Subcutaneous adipose tissue (tissue), 4 donors: ENCODE data around the gene TNNC2. TPM values are rescaled to one million over a fixed set of nuclear protein-coding genes. Genes with fewer than 3 reads are reported as not detected.

Source experiments
- total RNA-seq, 4 donors: library from RNA; depleted of rRNA; stranded (reverse); fragments of >200 nt; gene quantifications; one replicate each; pipeline ENCODE4 v1.1.0, GENCODE V29; 2016
- TF ChIP-seq, protein P1 (sequence below): fragments of 450-650 bp; IDR thresholded peaks from one replicate; pipeline ENCODE4 v1.5.1; 2016; ENCODE audit warnings: low read depth, mild to moderate bottlenecking, control low read depth, antibody characterized with exemption, moderate library complexity

The TNNC2 gene
- total RNA-seq, 4 donors from 2014 or later = 2.3 to 3.1 (median 2.4) TPM; not detected in 1

DNA sequence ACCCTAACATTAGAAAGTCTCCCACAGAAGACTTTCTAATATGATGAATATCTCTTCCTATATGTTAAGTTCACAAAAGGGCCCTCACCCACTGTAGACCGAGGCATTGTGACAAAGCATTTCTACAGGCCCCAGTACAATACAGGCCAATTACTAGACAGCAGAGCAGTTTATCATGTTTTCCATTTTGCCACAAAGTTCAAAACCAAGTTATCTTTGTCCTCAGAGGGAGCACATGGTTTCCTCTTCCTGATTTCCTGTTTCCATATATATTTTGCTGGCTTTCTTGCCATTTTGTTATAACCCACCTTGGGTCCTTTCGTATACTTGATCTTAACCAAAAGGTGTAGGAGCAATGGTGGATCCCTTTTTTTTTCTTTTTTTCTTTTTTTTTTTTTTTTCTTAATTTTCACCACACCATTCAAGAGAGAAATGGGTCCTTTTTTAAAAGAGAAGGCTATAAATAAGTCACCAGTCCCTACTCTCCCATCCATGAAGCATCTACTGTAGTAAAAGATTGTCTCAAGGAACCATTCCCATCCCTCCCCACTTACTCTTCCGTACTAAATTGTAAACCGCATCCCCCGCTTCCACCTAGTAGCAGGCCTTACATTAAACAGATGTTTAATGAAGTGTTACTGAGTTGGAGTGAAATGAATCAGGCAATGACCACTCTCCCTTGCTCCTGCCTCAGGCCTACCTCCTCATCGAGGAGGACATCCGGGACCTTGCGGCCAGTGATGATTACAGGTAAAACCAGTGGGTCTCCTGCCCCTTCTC is 16.7 kb downstream of the TNNC2 start:
- TF ChIP-seq, protein P1, sequence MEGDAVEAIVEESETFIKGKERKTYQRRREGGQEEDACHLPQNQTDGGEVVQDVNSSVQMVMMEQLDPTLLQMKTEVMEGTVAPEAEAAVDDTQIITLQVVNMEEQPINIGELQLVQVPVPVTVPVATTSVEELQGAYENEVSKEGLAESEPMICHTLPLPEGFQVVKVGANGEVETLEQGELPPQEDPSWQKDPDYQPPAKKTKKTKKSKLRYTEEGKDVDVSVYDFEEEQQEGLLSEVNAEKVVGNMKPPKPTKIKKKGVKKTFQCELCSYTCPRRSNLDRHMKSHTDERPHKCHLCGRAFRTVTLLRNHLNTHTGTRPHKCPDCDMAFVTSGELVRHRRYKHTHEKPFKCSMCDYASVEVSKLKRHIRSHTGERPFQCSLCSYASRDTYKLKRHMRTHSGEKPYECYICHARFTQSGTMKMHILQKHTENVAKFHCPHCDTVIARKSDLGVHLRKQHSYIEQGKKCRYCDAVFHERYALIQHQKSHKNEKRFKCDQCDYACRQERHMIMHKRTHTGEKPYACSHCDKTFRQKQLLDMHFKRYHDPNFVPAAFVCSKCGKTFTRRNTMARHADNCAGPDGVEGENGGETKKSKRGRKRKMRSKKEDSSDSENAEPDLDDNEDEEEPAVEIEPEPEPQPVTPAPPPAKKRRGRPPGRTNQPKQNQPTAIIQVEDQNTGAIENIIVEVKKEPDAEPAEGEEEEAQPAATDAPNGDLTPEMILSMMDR = no peak

DNA sequence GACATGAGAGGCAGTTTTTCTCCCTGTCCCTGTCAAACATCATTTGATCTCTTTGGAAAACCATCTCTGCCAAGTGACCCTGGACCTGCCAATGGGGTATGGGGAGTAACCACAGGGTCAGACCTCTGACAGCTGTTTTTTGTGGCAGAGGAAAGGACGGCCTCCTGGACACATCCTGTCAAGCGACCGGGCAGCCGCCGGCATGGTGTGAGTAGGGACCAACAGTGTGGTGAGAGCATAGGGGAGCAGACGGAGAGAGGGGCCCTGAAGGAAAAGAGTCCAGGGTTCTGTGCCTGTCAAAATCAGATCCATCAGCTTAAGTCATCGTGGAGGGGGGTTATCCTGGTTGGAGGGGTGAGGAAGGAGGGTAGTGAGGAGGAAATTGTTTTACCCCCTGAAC is 25.3 kb downstream of the TNNC2 start:
- TF ChIP-seq, protein P1 = no peak

DNA sequence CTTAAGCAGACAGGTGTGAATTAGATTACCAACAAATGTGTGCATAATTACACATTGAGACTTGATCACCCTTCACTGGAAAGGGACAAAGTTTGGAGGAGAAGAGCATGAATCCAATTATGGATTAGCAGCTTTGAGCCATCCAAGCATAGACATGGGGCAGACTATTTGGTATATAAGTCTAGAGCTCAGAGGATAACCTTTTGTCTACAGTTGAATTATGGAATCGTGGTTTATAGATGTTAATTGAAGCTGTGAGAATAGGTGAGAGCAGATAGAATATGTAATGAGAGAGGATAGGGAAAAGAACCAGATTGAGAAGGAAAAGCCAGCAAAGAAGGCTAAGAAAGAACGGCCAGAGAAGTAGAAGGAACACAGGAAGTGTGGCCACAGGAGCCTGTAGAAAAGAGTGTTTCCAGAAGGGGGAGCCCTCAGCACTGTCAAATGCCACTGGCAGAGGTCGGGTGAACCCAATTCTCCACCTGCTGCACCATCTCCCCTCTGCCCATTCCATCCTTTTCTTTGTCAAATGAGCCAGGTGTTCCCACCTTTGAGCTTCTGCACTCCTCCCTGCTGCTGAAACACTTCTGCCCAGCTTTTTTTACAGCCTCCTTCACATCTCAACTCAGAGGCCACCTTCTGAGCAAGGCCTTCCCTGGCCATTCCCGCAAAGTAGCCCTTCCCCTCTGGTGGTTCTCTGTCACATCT is 28.0 kb downstream of the TNNC2 start:
- TF ChIP-seq, protein P1 = no peak

DNA sequence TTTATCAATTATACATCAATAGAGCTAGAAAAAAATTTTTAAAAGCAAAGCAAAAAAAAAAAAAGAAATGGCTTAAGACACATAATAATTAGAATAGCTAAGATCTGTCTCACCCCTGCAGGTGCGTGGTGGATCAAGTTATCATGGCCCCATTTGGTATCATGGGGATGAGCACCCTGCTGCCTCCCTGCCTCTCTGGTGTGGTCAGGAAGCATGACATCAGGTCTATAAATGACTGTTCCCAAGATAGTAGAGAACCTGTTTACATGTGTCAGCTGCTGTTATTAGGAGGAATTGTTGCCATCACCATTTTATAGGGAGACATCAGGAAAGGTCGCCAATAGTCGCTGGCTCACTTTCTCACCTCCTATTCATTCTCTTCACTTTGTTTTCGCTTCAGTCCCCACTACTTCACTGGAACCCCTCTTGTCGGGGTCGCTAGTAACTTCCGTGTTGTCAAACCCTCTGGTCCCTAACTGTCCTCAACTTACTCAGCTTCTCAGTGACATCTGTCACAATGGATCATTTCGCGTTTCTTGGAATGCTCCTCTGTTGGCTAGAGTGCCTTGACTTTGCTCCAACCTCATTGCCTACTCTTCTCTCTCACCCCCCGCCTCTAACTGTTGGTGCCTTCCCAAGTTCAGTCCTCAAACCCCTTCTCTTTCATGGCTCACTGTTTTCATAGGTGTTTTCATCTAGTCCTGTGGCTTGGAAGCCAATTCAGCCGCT is 30.6 kb downstream of the TNNC2 start:
- TF ChIP-seq, protein P1 = no peak

DNA sequence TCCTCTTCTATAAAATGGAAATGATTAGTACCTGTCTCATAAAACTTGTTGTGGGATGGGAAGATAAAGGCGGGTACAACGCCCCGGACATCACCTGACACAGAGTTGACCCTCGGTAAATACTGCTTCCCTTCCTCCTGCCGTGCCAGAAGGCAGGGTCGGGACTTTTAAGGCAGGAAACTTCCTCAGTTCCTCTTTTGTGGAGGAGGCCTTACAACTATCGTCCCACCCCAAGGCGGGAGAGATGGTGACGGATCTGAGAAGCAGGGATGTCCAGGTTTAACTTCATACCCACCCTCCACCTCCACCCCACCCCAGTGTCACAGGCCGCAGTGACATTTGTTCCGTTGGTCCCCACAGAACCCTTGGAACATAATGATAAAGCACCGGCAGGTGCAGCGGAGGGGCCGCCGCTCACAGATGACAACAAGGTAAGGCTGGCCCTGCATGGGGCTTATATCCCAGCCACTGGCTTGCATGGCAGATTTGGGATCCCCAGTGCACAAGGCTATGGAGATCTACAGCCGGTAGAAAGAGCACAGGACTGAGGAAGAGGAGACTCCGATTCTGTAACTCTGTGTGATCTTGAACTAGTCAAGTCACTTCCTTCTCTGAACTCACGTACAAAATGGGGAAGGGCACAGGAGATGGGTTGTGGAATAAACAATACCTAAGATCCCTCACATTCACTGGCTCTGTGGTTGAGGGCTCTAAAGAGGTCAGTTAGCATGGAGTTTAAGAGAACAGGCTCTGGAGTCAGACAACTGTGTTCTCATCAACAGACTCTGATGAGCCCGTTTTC is 34.6 kb downstream of the TNNC2 start:
- TF ChIP-seq, protein P1 = no peak

DNA sequence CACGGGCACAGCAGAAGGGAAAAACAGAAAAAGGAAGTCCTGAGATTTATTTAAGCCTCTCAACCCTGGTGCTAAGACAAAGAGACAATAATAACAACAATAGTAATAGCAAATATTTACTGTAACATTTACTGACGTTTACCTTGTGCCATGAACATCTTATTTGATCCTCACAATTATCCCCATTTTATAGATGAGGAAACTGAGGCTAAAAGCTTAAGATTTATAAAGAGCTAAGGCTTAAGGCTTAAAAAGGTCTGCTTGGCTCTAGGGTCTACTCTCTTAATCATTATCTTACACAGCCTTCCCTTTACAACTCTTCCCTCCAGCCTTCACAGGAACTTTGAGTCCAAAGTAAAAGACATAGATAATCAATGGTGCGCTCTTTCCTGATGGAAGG is 38.8 kb downstream of the TNNC2 start:
- TF ChIP-seq, protein P1 = no peak
